GM11168 (cell line): ENCODE results near the gene GALNT14.

ENCODE experiments used
- in situ Hi-C: fragments of 300-500 bp; cut with MboI; formaldehyde crosslinking; loops from one replicate; pipeline ENCODE4 v1.12.0; 2022; ENCODE audit warnings: low sequenced_read_pairs; ENCODE audit not compliant: unreplicated experiment

The GALNT14 gene

GRCh38 chr2:30957591-30957990, 180.6 kb downstream of the GALNT14 start:
- in situ Hi-C loops = no loop called here

DNA sequence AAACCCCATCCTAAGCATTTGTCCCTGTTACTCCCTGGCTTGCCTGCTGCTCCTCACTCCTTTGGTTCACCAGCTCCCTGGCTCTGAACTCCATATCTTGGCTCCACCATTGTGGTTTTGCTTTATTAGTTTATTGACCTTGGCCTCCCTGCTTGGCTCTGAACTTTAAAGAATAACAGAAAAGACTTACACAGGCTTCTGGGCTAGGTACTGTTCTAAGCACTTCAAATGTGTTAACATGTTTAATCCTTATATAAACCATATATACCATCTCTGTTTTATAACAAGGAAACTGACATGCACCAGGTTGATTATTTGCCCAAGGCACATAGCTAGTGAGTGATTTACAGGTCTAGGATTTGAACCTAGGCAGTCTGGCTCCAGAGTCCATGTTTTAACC, 181.2 kb downstream of the GALNT14 start:
- in situ Hi-C loops = no loop called here

DNA sequence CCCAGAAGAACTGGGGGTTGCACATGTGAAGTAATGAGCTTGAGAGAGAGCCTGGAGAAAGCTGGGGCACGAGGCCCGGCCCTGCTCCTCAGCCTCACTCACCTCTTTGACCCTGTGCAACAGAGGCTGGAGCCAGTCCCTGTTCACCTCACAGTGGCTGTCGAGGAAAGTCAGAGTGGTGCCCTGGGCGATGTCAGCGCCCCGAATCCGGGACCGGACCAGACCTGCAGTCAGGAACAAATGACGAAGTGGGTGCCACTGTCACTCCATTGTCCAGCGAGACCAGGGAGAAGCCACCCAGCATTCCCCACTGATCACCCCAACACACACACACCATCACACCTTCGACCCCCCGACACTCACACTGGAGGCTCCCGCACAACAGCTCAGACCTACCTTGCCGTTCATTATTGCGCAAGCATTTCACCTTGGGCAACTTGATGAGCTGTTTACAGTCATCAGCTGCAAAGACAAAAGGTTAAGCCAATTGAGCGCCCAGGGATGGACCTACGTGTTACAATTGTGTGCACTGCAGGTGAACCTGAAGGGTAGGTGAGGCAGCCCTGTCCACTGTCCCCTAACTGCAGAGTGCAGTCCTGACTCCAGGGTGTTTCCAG, 182.6 kb downstream of the GALNT14 start:
- in situ Hi-C loops = no loop called here

- in situ Hi-C loops = no loop called here
Measured at GRCh38 chr2:30950339-30950738, 187.9 kb downstream of the GALNT14 start.

- in situ Hi-C loops = no loop called here
Measured at GRCh38 chr2:30949435-30949834, 188.8 kb downstream of the GALNT14 start.

DNA sequence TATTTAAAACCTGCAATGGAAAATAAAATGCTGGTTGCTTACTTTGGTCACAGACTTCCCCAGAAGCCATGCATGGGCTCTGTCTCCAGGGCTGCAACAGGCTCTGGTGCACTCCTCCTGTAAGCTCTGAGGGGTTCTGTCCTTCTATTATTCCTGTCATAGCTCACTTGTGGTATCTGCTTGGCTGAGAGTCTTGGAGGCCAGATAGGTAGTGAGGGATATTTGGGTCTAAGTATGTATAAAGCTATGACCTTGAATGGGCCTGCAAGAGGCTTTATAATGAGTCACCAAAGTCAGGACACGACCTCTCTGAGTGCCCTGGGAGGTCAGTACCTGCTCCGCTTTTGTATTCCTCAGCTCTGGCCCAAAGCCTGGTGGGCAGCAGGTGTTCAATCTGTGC, 189.4 kb downstream of the GALNT14 start:
- in situ Hi-C loops = no loop called here

DNA sequence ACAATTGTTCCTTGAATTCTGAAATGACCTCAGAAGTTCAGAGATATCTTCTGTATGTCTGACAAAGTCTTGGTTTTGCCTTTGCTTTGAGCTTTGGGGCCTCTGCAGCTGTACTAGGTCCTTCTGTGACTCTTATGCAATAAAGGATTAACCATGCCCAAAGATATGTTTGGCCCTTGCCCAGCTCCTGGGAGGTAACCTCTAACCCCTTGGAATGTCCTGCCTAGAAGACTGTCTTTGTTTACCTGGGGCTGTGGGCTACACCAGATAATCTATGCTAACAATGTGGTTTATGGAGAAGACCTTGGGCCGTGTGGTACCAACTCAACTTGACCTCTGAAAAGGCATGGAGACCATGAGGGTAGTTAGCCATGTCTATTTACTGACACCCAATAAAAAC, 190.1 kb downstream of the GALNT14 start:
- in situ Hi-C loops = no loop called here

DNA sequence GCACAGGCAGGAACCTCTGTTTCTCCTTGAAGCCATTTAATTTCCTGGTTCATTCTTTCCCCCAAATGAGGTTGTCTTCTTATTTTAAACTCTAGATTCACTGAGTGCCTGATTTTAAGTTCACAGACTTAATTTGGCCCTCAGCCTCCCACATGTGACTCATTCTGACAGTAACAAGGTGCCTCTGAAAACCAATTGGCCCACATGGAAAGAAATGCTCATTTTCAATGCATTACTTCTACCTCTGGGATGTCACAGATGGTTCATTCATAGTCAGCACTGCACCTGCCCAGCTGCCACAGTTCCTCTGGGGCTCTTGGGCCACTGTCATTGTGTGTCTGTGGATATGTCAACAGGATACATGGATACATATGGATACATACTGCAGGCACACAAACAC, 190.6 kb downstream of the GALNT14 start:
- in situ Hi-C loops = no loop called here

GRCh38 chr2:30942419-30942818, 195.8 kb downstream of the GALNT14 start:
- in situ Hi-C loops = no loop called here

DNA sequence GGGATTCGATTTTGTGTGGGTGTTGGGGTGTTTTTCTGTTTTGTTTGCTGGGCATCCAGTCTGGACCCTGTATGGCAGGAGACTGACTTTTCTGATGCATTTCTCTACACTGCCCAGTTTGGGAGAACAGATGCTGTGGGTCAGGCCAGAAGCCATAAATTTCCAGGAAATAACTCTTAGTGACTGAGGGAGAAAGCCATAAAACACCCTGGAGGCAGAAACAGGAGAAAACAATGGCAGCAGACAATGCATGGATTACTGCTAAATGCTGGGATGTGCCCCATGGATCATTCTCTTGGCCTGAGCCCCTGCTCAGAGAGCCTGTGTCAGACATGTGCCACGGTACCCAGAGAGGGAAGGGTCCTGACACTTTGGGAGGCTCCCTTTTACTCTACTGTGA, 197.4 kb downstream of the GALNT14 start:
- in situ Hi-C loops = no loop called here

- in situ Hi-C loops = no loop called here
Measured at GRCh38 chr2:30939364-30939763, 198.9 kb downstream of the GALNT14 start.

GRCh38 chr2:30938196-30938595, 200.0 kb downstream of the GALNT14 start:
- in situ Hi-C loops = no loop called here

DNA sequence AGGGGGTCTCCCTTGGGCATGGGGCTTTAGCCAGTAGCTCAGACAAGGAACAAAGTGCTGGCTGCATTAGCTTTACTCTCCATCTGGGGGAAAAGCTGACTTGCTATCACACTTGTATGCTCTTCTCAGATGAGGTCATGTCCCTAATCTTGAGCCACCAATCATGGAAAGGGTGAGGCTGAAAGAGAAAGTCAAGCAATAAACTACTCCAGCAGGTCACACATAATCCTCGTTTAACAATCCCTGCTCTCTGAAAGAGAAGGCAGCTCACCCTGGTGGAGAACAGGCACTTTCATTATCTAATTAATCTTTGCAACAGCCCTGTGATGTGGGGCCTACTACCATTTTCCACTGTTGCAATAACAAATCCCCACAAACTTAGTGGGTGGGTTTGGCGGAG, 201.3 kb downstream of the GALNT14 start:
- in situ Hi-C loops = no loop called here

DNA sequence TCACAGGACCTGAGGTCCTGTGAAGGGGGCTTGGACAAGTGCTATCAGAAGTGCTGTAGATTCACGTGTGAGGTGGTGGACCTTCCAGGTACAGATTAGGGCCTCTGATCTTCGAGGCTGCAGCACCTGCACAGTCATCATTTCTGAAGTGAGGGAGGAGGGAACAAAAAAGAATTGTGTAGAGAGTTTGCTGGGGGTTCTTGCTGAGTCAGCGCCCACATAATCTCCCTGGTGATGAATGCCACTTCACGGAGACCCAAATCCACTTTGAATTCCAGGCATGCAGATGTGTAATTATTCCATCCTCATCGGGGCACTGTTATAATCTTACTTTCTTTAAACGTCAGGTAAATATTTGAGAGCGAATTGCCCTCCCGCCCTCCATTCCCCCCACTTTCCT, 202.4 kb downstream of the GALNT14 start:
- in situ Hi-C loops = no loop called here

DNA sequence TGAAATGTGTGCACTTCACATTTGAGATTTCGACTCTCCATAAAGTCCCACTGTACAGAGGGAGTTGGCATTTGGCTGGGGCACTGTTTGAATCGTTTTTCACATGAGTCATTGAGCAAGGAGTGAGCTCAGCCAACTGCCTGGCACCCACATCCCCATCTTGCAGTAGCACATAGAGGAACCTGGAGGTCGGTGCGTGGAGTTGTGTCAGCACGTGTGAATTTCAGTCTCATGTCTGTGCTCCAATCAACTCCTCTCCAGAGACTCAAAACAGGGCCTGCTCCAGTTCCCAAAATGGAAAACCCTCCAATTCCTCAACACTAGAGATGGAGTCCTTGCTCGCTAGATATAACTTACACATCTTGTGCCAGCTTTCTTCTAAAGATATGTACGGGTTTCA, 204.2 kb downstream of the GALNT14 start:
- in situ Hi-C loops = no loop called here

GRCh38 chr2:30933496-30933895, 204.7 kb downstream of the GALNT14 start:
- in situ Hi-C loops = no loop called here

DNA sequence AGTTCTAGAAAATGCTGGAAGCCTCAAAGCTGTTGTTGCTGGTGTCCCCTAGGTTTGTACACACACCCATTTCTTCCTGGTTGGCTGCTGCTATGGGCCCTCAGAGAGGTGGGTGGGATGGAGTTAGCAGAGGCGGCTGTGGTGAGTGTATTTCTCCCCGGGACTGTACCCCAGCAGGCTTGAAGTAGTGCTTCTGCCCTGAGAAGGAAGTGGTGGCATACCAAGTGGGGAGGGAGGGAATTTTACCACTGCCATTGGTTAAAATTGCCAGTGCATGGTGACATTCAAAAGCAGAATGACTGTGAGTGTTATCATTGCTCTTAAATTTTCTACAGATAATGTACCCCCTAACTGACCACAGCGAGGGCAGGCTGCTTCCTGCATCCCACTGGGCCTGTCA, 205.4 kb downstream of the GALNT14 start:
- in situ Hi-C loops = no loop called here

DNA sequence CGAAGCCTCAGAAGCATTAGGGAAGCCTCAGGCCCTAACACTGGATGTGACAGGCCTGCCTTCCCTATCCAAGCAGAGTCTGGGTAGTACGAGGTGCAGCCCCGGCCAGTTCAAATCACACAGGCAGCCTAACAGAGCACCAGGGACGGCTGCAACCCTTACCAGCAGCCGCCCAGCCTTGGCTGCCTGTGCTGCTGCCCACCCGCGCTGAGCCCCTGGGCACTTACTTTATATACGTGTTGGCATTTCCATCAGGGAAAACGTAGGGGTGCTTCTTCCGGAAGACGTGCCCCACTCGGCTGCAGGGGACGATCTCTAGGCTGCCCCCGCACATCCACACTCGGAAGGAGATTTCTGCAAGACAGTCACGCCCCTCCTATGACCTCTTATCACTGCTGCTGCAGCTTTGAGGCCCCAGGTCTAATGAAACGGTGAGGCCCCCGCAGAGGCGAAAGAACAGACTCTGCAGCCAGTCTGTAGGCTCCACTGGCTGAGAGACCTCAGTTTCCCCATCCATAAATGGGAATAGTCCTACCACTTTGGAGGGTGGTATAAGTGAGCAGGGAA, 206.3 kb downstream of the GALNT14 start:
- in situ Hi-C loops = no loop called here

DNA sequence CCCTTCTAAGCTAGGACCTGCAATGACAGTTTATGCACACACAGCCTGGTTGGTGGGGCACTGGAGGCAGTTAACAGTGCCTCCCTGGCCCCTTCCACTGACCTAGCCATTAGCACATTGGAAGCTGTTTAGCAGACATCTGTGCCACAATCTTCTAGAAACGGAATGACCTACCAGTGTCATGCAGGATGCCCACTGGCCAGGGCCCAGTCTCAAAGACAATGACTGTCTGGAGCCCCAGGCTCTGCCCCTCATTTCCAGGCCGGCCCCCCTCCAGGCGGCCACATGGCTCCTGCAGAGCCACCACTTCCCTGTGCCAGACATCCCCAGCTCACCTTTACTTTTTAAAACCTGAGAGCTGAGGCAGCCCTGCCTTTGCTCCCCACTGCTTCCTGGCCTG, 207.5 kb downstream of the GALNT14 start:
- in situ Hi-C loops = no loop called here

GRCh38 chr2:30927465-30928075, 210.7 kb downstream of the GALNT14 start:
- in situ Hi-C loops = no loop called here

GRCh38 chr2:30926606-30927005, 211.6 kb downstream of the GALNT14 start:
- in situ Hi-C loops = no loop called here

- in situ Hi-C loops = no loop called here
Measured at GRCh38 chr2:30923623-30924022, 214.6 kb downstream of the GALNT14 start.
